CD14-positive monocyte (primary cell): Measurements from ENCODE around the gene AKT1S1. TPM values are rescaled to one million over a fixed set of nuclear protein-coding genes. Genes with fewer than 3 reads are reported as not detected.

ENCODE experiments used
- DNase-seq, 3 donors: peaks; one replicate each; pipeline ENCODE4 v3.0.0-alpha.2; 2011 to 2022
- H2AFZ ChIP-seq: 2 replicates; pipeline ENCODE4 v1.6.0; 2012; ENCODE audit warnings: mild to moderate bottlenecking, low read depth, low read length, inconsistent platforms; ENCODE audit not compliant: insufficient read depth, poor library complexity, severe bottlenecking
- H3K27ac ChIP-seq, 2 donors: 1 replicate in 1 of 2; 2 replicates in 1 of 2; pipeline ENCODE4 v1.5.1; 2012 to 2013; ENCODE audit warnings: low read length in 2 of 2, control low read depth in 1 of 2, inconsistent platforms in 1 of 2, low read depth in 1 of 2, mild to moderate bottlenecking in 1 of 2
- H3K27me3 ChIP-seq, 2 donors: one replicate each; pipeline versions ENCODE4 v1.6.0 to v1.6.1; 2011 to 2013; ENCODE audit warnings: low read length in 2 of 2; ENCODE audit not compliant: control insufficient read depth in 2 of 2, insufficient read depth in 2 of 2
- H3K36me3 ChIP-seq, 2 donors: replicated peaks in 1 of 2; 1 replicate in 1 of 2; 2 replicates in 1 of 2; pipeline versions ENCODE4 v1.5.1 to v1.6.1; 2012 to 2013; ENCODE audit warnings: low read length in 2 of 2, control low read depth in 1 of 2, inconsistent platforms in 1 of 2, mild to moderate bottlenecking in 1 of 2; ENCODE audit not compliant: insufficient read depth in 2 of 2, control insufficient read depth in 1 of 2
- H3K4me1 ChIP-seq, 2 donors: 1 replicate in 1 of 2; 2 replicates in 1 of 2; pipeline versions ENCODE4 v1.5.1 to v1.6.1; 2012 to 2013; ENCODE audit warnings: low read length in 2 of 2, control low read depth in 1 of 2, inconsistent platforms in 1 of 2, mild to moderate bottlenecking in 1 of 2, moderate library complexity in 1 of 2; ENCODE audit not compliant: insufficient read depth in 2 of 2, control insufficient read depth in 1 of 2
- H3K4me2 ChIP-seq: replicated peaks from 2 replicates; pipeline ENCODE3; 2012; ENCODE audit warnings: low read length, moderate library complexity, mild to moderate bottlenecking; ENCODE audit not compliant: poor library complexity, severe bottlenecking; ENCODE audit errors: extremely low read depth
- H3K4me3 ChIP-seq, 3 experiments: fragments of 200-600 bp in 1 of 3; sonication (generic) in 1 of 3; replicated peaks in 1 of 3; 1 replicate in 2 of 3; 2 replicates in 1 of 3; pipeline ENCODE4 v1.5.1; 2011 to 2013; ENCODE audit warnings: low read length in 3 of 3, mild to moderate bottlenecking in 3 of 3, control low read depth in 2 of 3, low read depth in 2 of 3, inconsistent platforms in 1 of 3, moderate library complexity in 1 of 3
- H3K79me2 ChIP-seq: 2 replicates; pipeline ENCODE4 v1.6.0; 2012; ENCODE audit warnings: mild to moderate bottlenecking, control low read depth, inconsistent platforms, low read length, moderate library complexity; ENCODE audit not compliant: insufficient read depth
- H3K9ac ChIP-seq: 2 replicates; pipeline ENCODE4 v1.6.0; 2017; ENCODE audit warnings: low read length, mild to moderate bottlenecking; ENCODE audit not compliant: insufficient read depth, poor library complexity, severe bottlenecking
- H3K9me3 ChIP-seq, 2 donors: replicated peaks in 1 of 2; 1 replicate in 1 of 2; 2 replicates in 1 of 2; pipeline versions ENCODE4 v1.5.1 to v1.6.1; 2012 to 2013; ENCODE audit warnings: low read length in 2 of 2, control low read depth in 1 of 2; ENCODE audit not compliant: control insufficient read depth in 1 of 2, insufficient read depth in 1 of 2
- H4K20me1 ChIP-seq: 2 replicates; pipeline ENCODE4 v1.6.0; 2012; ENCODE audit warnings: mild to moderate bottlenecking, low read length, control low read depth, moderate library complexity; ENCODE audit not compliant: insufficient read depth
- H3K27ac Mint-ChIP-seq, 7 donors: one replicate each; pipeline ENCODE4 v1.8.0; 2020; ENCODE audit warnings: mild to moderate bottlenecking in 7 of 7, mixed read lengths in 7 of 7, moderate library complexity in 6 of 7, inconsistent platforms in 2 of 7
- H3K27me3 Mint-ChIP-seq, 3 donors: one replicate each; pipeline ENCODE4 v1.8.0; 2021 to 2022; ENCODE audit warnings: low read depth in 3 of 3, mild to moderate bottlenecking in 3 of 3, mixed read lengths in 3 of 3, moderate library complexity in 3 of 3, inconsistent platforms in 1 of 3
- H3K36me3 Mint-ChIP-seq, 2 donors: one replicate each; pipeline ENCODE4 v1.8.0; 2020; ENCODE audit warnings: mixed read lengths in 2 of 2, inconsistent platforms in 1 of 2, mild to moderate bottlenecking in 1 of 2
- H3K4me1 Mint-ChIP-seq: one replicate; pipeline ENCODE4 v1.8.0; 2020; ENCODE audit warnings: mild to moderate bottlenecking, mixed read lengths
- H3K4me3 Mint-ChIP-seq, 2 donors: one replicate each; pipeline ENCODE4 v1.8.0; 2020; ENCODE audit warnings: mild to moderate bottlenecking in 2 of 2, mixed read lengths in 2 of 2, moderate library complexity in 1 of 2
- H3K9me3 Mint-ChIP-seq, 7 donors: one replicate each; pipeline ENCODE4 v1.8.0; 2020 to 2022; ENCODE audit warnings: mixed read lengths in 7 of 7, mild to moderate bottlenecking in 6 of 7, moderate library complexity in 6 of 7, inconsistent platforms in 2 of 7
- CTCF ChIP-seq: fragments of 200-600 bp; IDR thresholded peaks from one replicate; pipeline ENCODE4 v1.8.0; 2022; ENCODE audit warnings: antibody characterized with exemption, mild to moderate bottlenecking
- WGBS: methylation state at CpG from one replicate; pipeline ENCODE4 v1.1.5; 2013; ENCODE audit warnings: missing lambda C conversion rate; ENCODE audit not compliant: insufficient coverage; 5-methylcytosine and 5-hydroxymethylcytosine counted together
- intact Hi-C, 2 donors: fragments of 100-400 bp; cut with micrococcal nuclease; formaldehyde crosslinking; loops; one replicate each; pipeline versions ENCODE4 v1.15.0 to v1.15.1; 2023
- polyA plus RNA-seq, 3 donors: library from polyadenylated mRNA; depleted of rRNA in 1 of 3; unstranded in 2 of 3; stranded (reverse) in 1 of 3; fragments of 300-500 nt in 2 of 3; fragments of >200 nt in 1 of 3; fragmentation: Illumina TruSeq in 2 of 3; gene quantifications; 1 replicate in 2 of 3; 2 replicates in 1 of 3; pipeline ENCODE4 v1.2.3, GENCODE V29; 2012 to 2021

AKT1S1 gene
- polyA plus RNA-seq, 3 donors = 5.4 to 18.2 (median 6.6) TPM

GRCh38 chr19:49855277-49855675 lies 21.9 kb downstream of the AKT1S1 start:
- H3K4me1 Mint-ChIP-seq = peaks cover 19% of the 10 kb centered on the region
- Histone ChIP-seq H3K9ac (no peak overlapping the region), H3K27ac (no peak overlapping the region), H3K9me3 (peaks cover 0 to 4% of the 10 kb centered on the region in 2 donors), H3K4me1 (peaks cover 10 to 15% of the 10 kb centered on the region in 2 donors), H3K4me3 (no peak overlapping the region), H3K36me3 (peaks cover 22 to 38% of the 10 kb centered on the region in 2 donors), H3K79me2 (peaks cover 20% of the 10 kb centered on the region), H3K4me2 (no peak overlapping the region), H3K27me3 (peaks cover 7 to 12% of the 10 kb centered on the region in 2 donors), H4K20me1 (peaks cover 80% of the 10 kb centered on the region), H2AFZ (no peak overlapping the region)
- no peak overlapping the region for H3K4me3 Mint-ChIP-seq
- TF ChIP-seq CTCF = no peak
- peaks cover 13 to 16% (median 15%) of the 10 kb centered on the region in 3 donors for H3K27me3 Mint-ChIP-seq
- peaks cover 0 to 5% (median 0%) of the 10 kb centered on the region in 7 donors for H3K9me3 Mint-ChIP-seq
- H3K27ac Mint-ChIP-seq = peak overlapping the region in 1 of 7 donors; percentile 30
- intact Hi-C loops = no loop called here
- DNase-seq = no peak
- 92% methylated on average over 12 of the region's 12 CpGs for WGBS
- H3K36me3 Mint-ChIP-seq = peaks cover 22 to 44% of the 10 kb centered on the region in 2 donors

- H3K36me3 ChIP-seq = peaks cover 15 to 31% of the 10 kb centered on the region in 2 donors
- TF ChIP-seq CTCF = no peak
- peaks cover 0 to 4% of the 10 kb centered on the region in 2 donors for H3K9me3 ChIP-seq
- Mint-ChIP-seq H3K36me3 (peaks cover 18 to 38% of the 10 kb centered on the region in 2 donors), H3K9me3 (peaks cover 0 to 5% (median 2%) of the 10 kb centered on the region in 7 donors), H3K4me1 (peaks cover 26% of the 10 kb centered on the region), H3K27me3 (peaks cover 13 to 16% (median 15%) of the 10 kb centered on the region in 3 donors), H3K27ac (no peak overlapping the region), H3K4me3 (no peak overlapping the region)
- no peak overlapping the region for H3K9ac ChIP-seq
- peaks cover 20% of the 10 kb centered on the region for H3K79me2 ChIP-seq
- H2AFZ ChIP-seq = no peak overlapping the region
- no peak overlapping the region for H3K4me2 ChIP-seq
- H4K20me1 ChIP-seq = peaks cover 74% of the 10 kb centered on the region
- H3K27ac ChIP-seq = no peak overlapping the region
- no peak for DNase-seq
- H3K27me3 ChIP-seq = peaks cover 7 to 12% of the 10 kb centered on the region in 2 donors
- 94% methylated on average over 34 of the region's 39 CpGs for WGBS
- no peak overlapping the region for H3K4me3 ChIP-seq
- peaks cover 15 to 22% of the 10 kb centered on the region in 2 donors for H3K4me1 ChIP-seq
- intact Hi-C loops = loop anchor here in 1 of 2 donors (5.0 kb wide), 1 partner anchor 37 kb away; the partner anchor contains the start of gene MED25
These were observed 22.5 kb downstream of the AKT1S1 start for GRCh38 chr19:49854378-49855263.
